22Rv1 (cell line): ENCODE measurements around the gene RBPJL.

Experiments
- CTCF ChIP-seq: fragments of 450-650 bp; IDR thresholded peaks from 2 replicates; pipeline ENCODE4 v1.5.1; 2017; ENCODE audit warnings: mild to moderate bottlenecking
- ZFX ChIP-seq: fragments of 450-650 bp; IDR thresholded peaks from 2 replicates; pipeline ENCODE4 v1.6.1; 2017; ENCODE audit warnings: antibody characterized with exemption, borderline replicate concordance

GRCh38 chr20:45299786-45300185 is 6.9 kb upstream of the RBPJL start:
- TF ChIP-seq CTCF (no peak), ZFX (no peak)
